Body of pancreas (tissue), 4 donors: ENCODE data around the gene RAMAC.
A peak's percentile ranks its signal among the peaks of the same experiment; 100 is the strongest.

Experiments used
- CTCF ChIP-seq, 7 experiments: fragments of 450-650 bp in 4 of 7; fragments of 200-600 bp in 3 of 7; sonication (generic) in 3 of 7; IDR thresholded peaks; one replicate each; pipeline ENCODE4 v1.5.1; 2016 to 2019; ENCODE audit warnings: antibody characterized with exemption in 7 of 7
- POLR2A ChIP-seq, 3 donors: fragments of 450-650 bp; IDR thresholded peaks; one replicate each; pipeline ENCODE4 v1.6.1; 2016; ENCODE audit warnings: antibody characterized with exemption in 3 of 3, mild to moderate bottlenecking in 2 of 3

- no peak for TF ChIP-seq CTCF (IDR thresholded peaks at IDR 0.05)
- peak; percentile 8 to 43 (median 42) for TF ChIP-seq POLR2A (IDR thresholded peaks at IDR 0.05)
Observed at GRCh38 chr15:82959423-82959822, 26.6 kb upstream of the RAMAC start.
